Ovary (tissue), 3 donors: Measurements from ENCODE around the gene IFT81.

Experiments
- EP300 ChIP-seq: sonication (generic); formaldehyde crosslinking; IDR thresholded peaks from one replicate; pipeline ENCODE4 v1.6.1; 2017; ENCODE audit warnings: antibody characterized with exemption
- POLR2A ChIP-seq: fragments of 450-650 bp; IDR thresholded peaks from one replicate; pipeline ENCODE4 v1.6.1; 2017; ENCODE audit warnings: antibody characterized with exemption, mild to moderate bottlenecking, moderate library complexity
- TF ChIP-seq, protein P1 (sequence below), 3 donors: fragments of 450-650 bp in 2 of 3; fragments of 200-600 bp in 1 of 3; IDR thresholded peaks; one replicate each; pipeline versions ENCODE4 v1.5.1 to v1.8.0; 2016 to 2022; ENCODE audit warnings: antibody characterized with exemption in 3 of 3, mild to moderate bottlenecking in 1 of 3
- donor health status: DM: no; HTN: no; CAD: no.

DNA sequence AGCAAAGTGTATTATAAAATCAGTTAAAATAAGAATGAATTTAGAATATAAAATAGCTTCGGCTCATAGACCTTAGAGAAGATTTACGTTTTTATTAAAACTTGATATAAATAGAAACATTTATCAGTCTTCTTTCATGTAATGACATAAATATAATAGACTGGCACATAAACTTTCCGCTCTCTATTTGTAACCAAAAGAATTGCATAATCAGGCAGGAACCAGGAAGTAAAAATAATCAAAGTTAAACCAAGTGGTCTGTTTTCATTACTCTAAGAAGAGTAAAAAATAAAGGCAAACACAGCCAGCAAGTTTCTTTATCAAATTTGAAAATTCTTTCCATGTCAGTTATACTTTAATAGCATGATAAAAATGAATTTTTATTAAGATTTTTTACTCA is 110.6 kb downstream of the IFT81 start:
- TF ChIP-seq, protein P1, sequence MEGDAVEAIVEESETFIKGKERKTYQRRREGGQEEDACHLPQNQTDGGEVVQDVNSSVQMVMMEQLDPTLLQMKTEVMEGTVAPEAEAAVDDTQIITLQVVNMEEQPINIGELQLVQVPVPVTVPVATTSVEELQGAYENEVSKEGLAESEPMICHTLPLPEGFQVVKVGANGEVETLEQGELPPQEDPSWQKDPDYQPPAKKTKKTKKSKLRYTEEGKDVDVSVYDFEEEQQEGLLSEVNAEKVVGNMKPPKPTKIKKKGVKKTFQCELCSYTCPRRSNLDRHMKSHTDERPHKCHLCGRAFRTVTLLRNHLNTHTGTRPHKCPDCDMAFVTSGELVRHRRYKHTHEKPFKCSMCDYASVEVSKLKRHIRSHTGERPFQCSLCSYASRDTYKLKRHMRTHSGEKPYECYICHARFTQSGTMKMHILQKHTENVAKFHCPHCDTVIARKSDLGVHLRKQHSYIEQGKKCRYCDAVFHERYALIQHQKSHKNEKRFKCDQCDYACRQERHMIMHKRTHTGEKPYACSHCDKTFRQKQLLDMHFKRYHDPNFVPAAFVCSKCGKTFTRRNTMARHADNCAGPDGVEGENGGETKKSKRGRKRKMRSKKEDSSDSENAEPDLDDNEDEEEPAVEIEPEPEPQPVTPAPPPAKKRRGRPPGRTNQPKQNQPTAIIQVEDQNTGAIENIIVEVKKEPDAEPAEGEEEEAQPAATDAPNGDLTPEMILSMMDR (IDR thresholded peaks at IDR 0.05), result no peak
- TF ChIP-seq POLR2A (no peak), EP300 (no peak)
